Measurements from ENCODE around the gene KLHL29. TPM values are rescaled to one million over a fixed set of nuclear protein-coding genes. Genes with fewer than 3 reads are reported as not detected.

The KLHL29 gene
- polyA plus RNA-seq, 4 donors = 10.7 to 14.3 (median 11.9) TPM

DNA sequence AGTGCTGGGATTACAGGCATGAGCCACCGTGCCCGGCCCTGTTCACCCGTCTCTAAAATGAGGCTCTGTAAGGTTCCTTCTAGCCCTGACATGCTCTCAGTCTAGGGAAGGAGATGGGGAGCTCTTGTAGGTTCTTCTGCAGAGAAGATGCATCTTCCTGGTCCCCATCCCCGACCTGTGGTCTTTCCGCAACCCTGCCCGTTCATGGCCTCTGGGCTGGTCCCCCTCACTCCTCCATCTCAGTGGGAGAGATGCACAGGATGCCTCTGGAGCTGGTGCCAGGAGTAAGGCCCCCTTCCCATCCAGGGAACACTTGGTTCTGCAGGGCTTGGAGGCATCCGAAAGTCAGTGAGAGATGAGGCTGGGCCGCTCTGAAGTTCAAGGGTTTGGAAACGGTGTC, 212.7 kb downstream of the KLHL29 start:
- no peak for DNase-seq (ENCODE audit: low read depth in 4 of 4, low spot score in 3 of 4)

DNA sequence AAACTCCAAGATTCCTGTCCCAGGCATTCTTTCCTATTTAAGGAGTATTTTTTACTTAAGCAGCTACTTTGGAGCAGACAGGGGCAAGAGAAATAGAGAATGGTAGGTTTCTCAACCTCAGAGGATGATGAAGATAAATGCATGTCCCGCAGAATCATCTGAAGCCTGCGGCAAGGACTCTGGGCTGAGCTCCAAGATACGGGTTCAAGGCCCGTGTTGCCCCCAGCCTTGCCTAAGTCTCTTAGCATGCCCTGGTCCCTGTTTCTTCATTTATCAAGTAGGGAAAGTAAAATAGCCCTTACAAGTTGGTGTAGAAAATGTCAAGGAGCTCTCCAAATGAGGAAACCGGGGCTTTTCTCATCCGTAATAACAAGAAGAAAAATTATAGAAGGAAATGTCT, 214.0 kb downstream of the KLHL29 start:
- no peak for DNase-seq (ENCODE audit: low read depth in 4 of 4, low spot score in 3 of 4)

DNA sequence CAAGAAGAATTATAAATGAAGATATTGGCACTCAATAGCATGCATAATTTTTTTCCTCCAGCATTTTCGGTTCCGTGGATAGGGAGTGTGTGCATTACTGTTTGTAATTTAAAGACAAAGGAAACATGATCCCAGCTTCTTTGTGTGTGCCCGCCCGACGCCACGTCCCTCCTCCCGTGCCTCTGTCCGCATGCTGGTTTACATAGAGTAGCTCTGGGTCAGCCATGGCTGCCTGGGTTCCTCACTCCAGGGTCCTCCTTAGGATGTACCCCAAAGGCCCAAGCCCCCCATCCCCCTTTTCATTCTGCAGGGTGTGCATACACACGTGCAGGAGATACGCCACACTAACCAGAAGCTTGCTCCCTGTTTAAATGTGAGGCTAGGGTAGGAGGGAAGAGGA, 214.7 kb downstream of the KLHL29 start:
- no peak for DNase-seq (ENCODE audit: low read depth in 4 of 4, low spot score in 3 of 4)

DNA sequence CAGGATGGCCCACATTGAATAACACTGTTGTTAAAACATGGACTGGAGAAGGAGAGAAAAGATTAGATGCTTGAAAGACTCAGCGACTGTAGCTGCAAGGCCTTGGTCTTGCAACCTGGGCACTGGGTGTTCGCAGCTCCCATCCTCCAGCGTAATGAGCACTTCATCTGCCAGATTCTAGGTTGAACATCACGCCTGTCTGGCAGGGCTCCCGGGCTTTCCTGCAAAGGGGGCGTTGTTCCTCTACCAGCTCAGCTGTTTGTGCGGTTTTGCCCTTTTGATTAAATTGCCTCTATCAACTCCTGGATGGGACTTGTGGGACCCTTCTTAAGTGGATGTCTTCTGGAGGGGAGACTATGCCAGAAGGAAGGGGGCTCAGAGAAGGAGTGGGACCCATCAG, 215.4 kb downstream of the KLHL29 start:
- DNase-seq (ENCODE audit: low read depth in 4 of 4, low spot score in 3 of 4) = no peak

DNA sequence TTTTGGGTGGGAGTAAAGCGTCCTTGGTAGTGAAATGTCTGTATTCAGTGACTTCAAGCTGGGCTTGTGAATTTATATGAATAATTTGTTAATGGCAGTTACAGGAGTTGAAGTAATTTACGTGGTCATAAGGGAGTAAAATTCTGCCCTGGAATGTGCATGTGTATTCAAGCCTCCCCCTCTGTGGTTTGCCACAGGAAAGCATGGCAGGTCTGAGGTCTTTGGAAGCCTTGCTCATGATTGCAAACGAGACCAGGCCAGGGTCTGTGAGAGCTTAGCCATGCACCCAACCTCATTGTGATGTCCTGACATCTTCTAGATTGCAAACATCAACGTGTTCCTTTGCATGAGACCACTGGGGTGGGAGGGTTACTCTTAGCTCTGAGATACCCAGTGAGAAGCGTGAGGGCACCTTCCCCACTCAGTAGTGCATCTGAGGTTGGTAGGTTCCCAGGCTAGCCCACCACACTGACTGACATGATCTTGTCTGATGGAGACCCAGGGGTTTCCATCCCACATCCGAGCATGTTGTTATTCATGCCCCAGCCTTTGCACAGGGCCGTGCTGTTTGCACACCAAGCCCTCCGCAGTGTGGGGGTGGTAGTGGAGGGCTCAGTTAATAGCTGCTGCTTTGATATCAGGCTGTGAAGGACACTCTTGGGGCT, 216.5 kb downstream of the KLHL29 start:
- DNase-seq (ENCODE audit: low read depth in 4 of 4, low spot score in 3 of 4) = no peak

DNA sequence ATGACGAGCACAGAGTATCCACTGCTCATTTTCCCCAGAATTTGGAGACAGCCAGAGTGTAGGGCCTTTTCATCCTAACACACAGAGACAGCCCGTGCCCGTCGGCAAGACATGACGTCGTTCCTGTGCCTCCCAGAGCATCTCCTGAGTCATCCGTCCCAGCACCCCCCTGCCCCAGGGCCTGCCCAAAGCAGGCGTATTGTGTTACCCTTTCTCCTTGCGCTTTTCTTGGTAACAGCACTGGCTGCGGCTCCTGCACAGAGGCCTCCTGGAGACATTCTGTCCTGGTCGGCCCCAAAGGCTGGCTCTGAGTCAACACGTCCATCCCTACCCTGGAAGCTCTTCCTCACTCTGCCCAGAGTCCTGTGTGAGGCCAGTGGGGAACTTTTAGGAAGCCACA, 217.1 kb downstream of the KLHL29 start:
- no peak for DNase-seq (ENCODE audit: low read depth in 4 of 4, low spot score in 3 of 4)

DNA sequence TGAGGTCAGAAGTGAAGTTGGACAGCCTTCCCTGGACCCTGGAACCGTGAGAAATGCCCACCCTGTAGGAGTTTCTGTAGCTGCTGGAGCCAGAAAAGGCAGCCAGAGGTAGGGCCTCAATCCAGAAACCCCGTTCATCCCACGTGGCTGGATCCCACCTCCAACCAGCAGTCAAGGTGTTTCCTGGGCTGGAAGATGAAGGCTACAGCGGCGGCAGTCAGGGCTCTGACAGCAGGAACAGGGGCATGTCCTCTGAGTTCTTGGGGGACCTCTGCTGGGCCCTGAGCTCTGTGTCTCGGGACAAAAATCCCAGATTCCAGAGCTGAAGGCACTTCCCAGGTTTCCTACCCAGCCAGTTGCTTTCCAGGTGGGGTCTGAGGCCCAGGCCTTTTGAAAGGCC, 218.2 kb downstream of the KLHL29 start:
- DNase-seq (ENCODE audit: low read depth in 4 of 4, low spot score in 3 of 4) = no peak

DNA sequence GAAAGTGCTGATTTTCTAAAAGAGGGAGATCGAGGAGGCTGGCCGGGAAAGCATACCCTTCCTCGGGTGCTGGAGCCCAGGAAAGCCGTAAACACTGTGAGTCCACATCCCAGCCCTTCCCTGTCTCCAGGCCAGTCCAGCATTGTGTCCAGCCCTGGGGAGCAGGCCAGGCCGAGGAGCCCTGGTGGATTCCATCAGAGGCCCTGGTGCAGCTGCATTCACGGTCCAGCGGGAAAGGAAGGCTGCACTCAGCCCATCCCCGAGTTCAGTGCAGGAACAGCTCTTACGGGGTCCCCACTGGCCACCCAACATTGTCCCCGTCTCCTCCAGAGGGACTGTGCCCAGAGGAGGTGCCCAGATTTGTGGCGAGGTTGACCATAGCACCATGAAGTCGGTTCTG, 218.6 kb downstream of the KLHL29 start:
- no peak for DNase-seq (ENCODE audit: low read depth in 4 of 4, low spot score in 3 of 4)

DNA sequence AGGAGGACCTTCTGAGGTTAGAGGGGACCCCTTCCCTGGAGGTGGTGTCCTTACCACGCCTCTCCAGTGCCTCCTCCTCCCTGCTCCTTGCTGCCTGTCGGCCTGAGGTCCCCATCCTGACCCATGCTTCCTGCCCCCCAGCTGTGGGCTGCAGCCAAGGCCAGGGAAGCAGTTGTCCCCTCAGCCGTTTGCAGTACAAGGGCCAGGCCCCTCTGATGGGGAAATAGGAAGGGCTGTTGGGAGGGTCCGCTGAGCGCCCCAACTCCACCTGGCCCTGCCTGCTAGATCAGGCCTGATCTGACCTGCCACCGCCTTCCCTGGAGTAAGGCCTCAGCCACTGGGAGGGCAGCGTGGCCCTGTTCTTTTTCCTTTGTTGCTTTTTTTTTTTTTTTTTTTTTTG, 219.8 kb downstream of the KLHL29 start:
- DNase-seq (ENCODE audit: low read depth in 4 of 4, low spot score in 3 of 4) = no peak

DNA sequence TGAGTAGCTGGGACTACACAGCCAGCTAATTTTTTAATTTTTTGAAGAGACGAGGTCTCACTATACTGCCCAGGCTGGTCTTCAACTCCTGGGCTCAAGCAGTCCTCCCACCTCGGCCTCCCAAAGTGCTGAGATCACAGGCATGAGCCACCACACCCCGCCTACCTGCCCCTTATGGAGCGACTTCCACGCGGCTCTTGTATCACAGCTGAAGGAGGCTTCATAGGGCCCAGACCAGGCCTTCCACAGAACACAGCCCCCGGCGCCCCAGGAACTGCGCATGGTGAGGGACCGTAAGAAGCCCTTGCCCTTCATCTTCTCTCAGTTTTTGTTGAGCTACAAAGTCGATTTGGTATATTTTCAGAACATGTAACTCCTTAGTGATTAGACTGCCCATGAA, 220.3 kb downstream of the KLHL29 start:
- DNase-seq (ENCODE audit: low read depth in 4 of 4, low spot score in 3 of 4) = no peak

DNA sequence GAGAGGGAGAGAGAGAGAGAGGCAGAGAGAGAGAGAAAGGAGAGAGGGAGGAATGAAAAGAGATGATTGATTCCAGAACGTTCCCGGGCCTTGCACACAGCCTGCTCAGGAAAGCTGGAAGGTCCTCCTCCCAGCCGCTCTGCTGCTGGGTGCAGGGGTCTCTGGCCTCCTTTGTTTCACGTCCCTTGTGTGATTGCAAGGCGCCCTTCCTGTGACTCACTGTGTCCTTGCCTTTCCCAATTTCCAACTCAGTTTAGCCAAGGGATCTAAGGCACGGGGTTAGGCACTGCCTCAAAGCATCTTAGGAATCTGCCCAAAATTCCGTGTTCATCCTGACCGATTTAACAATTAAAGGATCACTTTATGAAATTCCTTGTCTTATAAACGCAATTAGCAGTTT, 221.2 kb downstream of the KLHL29 start:
- no peak for DNase-seq (ENCODE audit: low read depth in 4 of 4, low spot score in 3 of 4)

DNA sequence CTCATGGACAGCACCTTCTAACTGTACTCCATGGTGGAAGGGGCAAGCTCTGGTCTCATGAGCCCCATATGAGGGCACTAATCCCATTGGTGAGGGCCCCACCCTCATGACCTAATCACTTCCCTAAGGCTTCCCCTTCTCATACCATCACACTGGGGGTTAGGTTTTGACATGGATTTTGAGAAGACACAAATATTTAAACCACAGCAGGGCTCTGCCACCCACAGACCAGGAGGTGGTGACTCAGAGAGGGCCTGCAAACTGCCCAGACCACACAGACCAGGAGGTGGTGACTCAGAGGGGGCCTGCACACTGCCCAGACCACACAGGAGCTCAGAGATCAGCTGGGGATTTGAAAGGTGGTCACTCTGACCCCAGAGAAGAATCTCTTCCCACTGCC, 222.0 kb downstream of the KLHL29 start:
- no peak for DNase-seq (ENCODE audit: low read depth in 4 of 4, low spot score in 3 of 4)

DNA sequence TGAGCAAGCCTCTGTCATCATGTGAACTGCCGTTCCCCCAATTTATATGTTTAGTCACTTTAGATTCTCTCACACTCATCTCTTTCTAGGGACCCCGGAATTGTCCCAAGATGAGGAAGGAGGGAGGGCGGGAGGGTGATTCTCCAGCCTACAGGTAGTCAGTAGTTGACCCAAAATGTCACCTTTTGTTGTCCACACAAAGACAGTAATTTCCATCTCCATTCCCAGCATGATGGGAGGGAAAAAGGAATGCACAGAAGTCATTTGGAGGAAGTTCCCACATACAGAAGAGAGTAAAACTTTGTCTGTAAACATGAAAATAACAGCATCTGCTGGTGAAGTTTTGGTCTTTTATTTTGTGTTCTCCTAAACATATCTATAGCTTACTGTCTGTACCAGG, 222.9 kb downstream of the KLHL29 start:
- no peak for DNase-seq (ENCODE audit: low read depth in 4 of 4, low spot score in 3 of 4)

DNA sequence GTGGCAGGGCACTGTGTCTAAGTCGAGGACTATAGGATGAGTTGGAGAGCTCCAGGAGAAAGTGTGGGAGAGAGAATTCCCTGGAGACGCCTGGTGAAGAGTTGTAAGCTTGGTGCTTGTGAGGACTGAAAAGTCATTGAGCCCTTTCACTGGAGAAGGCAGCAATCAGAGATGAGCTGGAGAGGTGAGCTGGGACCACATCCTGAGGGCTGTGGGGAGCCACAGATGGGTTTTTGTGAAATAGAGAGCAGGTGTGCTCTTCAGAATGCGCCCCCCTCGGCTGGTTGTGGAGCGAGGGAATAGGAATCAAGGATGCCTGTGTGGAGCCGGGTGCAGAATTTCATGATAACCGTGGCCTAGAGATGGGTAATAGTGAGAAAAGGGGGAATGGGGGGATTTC, 224.3 kb downstream of the KLHL29 start:
- DNase-seq (ENCODE audit: low read depth in 4 of 4, low spot score in 3 of 4) = no peak

DNA sequence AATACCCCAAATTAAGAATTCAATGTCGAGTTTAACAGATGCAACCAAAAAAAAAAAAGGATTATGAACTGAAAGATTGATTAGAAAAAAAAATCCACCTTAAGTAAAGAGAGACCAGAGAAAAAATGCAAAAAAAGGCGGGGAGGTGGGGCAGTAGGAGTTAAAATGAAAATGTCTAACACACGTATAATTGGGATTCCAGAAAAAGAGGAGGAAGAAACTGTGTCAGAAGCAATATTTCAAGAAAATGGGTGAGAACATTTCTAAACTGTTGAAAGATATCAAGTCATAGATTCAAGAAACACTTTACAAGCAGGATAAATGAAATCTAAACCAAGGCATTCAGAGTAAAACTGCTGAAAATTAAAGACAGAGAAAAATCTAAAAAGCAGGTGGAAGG, 226.9 kb downstream of the KLHL29 start:
- DNase-seq (ENCODE audit: low read depth in 4 of 4, low spot score in 3 of 4) = no peak

DNA sequence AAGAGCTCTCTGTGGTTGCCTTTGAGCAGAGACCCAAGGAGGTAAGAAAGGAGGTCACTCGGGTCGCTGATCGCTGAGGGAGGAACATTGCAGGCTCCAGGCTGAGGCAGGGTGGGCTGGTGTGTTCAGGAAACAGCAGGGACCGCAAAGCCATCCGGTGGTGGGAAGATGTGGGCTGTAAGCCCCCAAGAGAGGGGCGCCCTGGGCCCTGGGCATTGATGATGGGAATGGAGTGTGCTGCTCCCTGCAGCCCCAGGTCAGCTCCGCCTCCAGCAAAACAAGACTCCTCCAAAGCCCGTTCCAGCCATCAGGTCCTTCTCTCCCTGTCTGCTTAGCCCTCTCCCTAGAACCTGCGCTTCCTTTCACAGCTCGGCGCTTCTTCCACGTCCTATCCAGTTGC, 229.7 kb downstream of the KLHL29 start:
- DNase-seq (ENCODE audit: low read depth in 4 of 4, low spot score in 3 of 4) = no peak

DNA sequence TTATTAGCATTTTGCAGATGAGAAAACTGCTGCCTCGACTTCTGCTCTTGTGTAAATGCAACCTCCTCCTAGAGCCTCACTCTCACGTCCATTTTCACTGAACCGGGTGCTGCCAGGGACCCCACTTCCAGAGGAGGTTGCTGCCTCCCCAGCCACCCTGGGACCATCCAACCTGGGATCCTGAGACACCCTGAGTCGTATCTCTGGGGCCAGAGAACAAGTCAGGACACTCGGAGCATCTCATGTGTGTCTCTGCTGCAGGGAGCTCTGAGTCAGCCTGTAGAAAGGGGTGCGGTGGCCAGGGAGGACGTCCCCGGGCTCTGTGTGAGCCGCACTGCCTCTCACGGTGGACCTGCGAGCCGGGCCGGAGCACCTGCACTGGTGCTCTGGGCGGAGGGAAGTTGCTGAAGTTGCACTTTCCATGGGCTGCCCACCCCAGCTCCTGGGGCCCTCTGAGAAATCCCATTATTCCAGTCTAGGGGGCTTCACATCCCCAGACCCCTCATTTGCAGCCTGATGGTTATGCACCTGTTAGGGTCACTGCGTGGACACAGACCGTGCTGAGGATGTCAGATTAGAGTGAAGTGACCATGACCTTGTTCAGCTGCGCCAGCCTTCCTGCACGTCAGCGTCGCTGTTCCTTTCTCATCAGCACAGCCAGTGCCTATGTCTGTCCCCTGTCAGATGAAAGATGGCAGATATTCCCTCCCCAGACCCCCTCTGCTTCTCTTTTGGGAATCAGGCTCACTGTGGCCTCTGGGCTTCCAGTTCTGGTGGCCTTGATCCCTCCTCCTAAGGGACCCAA, 230.4 kb downstream of the KLHL29 start:
- no peak for DNase-seq (ENCODE audit: low read depth in 4 of 4, low spot score in 3 of 4)

DNA sequence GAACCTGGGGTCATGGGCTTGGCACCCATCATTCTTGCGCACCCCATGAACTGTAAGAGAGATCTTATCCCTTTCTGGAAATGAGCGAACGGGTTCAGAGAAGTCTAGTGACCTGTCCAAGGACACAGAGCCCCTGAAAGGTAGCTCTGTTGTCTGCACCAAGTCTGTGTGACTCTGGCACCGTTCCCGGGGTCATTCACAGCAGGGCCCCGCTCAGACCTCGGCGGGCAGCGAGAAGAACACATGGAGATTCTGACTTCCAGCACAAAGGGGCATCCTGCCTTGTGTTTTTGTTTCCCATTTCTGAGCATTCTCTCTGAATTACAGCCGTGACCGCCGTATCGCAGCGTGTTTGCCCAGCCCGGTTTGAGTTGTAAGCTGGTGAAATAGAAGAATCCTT, 231.7 kb downstream of the KLHL29 start:
- DNase-seq (ENCODE audit: low read depth in 4 of 4, low spot score in 3 of 4) = no peak

DNA sequence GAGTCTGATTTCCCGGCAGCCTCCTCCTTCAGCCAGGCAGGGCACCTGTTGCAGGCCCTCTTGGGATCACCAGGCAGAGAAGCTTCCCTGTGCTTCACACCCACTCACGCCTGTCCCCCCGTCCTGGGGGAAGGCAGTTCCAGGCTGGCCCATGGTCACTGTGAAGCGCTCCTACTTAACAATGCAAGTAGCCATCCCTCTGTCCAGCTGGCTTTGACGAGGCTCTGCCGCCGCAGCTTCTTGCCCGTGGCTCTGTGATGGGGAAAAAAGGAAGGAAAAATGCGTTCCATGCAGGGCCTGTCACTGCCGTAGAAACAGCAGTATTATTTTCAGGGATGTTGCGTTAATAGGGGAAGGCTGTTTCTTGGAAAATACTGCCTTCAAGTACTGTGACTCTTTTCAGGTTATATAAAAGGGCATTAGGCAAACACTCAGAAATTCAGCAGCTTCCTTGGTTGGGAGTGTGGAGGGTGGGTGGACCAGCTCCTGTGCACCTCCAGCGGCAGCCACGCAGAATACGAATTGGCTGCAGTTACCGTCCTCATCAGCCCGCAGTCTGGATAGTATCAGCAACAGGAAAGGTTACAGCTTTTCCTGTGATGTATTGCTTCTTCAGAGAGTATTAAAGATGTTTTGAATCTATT, 232.3 kb downstream of the KLHL29 start:
- DNase-seq (ENCODE audit: low read depth in 4 of 4, low spot score in 3 of 4) = no peak

DNA sequence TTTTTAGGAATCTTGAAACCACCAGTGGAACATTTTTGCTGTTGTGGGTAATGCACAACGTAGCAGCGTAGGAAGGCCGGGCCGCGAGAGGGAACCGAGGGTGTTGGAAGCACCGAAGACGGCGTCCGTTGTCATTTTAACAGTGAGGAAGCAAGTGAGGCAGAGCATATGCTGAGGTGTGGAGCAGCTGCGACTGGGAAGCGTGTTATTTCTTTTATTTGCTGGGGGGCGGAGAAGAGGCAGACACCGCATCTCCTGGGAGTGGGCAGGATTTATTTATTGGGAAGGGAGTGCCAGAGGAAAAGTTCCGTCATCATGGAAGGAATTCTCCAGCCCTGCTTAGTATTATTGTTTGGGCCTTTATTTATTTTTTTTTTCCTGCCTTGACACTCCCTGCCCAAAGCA, 232.8 kb downstream of the KLHL29 start:
- DNase-seq (ENCODE audit: low read depth in 4 of 4, low spot score in 3 of 4) = no peak

DNA sequence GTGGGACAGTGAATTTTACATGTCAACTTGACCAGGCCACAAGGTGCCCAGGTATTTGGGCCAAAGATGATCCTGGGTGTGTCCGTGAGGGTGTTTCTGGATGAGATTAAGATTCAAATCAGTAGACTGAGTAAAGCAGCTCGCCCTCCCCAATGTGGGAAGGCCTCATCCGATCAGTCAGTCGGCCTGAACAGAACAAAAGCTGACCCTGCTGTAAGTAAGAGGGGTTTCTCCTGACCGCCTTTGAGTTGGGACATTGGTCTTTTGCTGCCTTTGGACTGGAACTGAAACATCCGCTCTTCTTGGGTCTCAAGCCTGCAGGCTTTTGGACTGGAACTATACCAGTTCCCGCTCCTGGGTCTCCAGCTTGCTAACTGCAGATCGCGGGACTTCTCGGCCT, 233.3 kb downstream of the KLHL29 start:
- no peak for DNase-seq (ENCODE audit: low read depth in 4 of 4, low spot score in 3 of 4)
